Eye (tissue), 1 donor: ENCODE measurements around the gene VDAC2.

Experiments used
- DNase-seq: peaks from one replicate; pipeline ENCODE4 v3.0.0-alpha.2; 2015

VDAC2 gene

DNA sequence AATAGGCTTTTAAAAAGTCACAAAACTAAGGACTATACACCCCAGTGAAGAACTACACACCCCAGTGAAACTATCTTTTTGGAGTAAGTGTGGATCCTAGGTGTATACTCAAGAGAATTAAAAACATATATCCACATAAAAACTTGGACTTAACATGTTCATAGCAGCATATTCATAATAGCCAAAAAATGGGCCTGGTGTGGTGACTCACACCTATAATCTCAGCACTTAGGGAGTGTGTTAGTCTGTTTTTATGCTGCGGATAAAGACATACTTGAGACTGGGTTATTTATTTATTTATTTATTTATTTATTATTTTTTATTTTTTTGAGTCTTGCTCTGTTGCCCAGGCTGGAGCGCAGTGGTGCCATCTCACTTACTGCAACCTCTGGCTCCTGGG lies 44.1 kb downstream of the VDAC2 start:
- no peak for DNase-seq

GRCh38 chr10:75260990-75261389 lies 50.4 kb downstream of the VDAC2 start:
- DNase-seq = no peak

DNA sequence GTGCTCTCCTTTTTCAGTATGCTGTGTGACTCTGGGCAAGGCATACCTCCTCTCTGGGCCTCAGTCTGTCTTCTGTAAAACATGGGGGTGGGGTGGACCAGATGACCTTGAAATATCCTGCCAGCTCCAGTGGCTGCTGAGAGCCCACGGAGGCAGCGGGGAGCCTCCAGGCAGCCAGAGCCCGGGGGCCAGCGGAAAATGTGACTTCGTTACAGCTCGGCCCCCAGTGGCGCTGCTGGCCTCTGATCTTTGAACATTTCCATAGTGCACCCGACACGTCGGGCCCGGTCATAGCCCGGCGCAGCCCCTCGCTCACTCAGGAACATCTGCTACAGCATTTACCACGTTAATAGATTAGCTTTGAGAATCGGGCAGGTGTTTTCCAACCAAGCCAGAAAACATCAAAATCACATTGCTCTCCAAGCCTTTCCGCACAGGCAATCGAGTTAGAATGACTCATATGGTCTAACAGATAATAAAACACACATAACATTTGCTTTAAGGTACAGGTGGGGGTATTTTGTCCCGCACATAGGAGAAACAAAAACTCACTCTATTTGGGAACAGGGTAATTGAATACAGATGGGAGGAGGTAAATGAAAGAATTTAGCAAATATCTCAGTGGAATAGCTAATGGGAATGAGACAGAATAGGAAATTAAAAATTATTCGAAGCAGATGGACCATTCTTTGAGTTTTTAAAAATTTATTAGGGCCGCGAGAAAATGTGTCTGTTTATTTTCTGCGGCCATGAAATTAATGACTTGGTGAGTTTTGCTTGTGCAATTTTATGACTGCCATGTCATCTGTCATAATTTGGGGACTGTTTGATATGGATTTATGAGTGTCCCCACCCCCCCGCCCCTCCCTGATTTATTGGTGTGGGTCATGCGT lies 51.5 kb downstream of the VDAC2 start:
- peak; percentile 68 for DNase-seq

- no peak for DNase-seq
Measured at GRCh38 chr10:75263806-75264205, 53.2 kb downstream of the VDAC2 start.

GRCh38 chr10:75265856-75266255 lies 55.3 kb downstream of the VDAC2 start:
- DNase-seq = no peak

- DNase-seq = no peak
Measured at GRCh38 chr10:75266945-75267344, 56.3 kb downstream of the VDAC2 start.

DNA sequence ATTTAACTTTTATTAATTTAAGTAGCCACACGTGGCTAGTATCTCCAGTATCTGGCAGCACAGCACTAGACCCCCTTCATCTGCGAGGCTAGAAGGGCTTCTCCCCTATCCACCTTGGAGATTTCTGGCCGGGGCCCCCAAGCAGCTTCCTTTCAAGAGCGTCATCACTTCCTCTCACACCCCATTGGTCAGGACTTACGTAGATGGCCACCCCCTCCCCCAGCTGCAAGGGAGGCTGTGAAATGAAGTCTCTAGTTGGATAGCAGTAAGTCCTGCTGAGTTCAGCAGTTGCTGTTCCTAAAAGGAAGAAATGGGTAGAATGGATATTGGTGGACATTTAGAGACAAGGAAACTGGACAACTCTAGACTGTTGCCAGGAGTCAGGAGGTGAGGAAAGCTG lies 59.0 kb downstream of the VDAC2 start:
- DNase-seq = no peak

DNA sequence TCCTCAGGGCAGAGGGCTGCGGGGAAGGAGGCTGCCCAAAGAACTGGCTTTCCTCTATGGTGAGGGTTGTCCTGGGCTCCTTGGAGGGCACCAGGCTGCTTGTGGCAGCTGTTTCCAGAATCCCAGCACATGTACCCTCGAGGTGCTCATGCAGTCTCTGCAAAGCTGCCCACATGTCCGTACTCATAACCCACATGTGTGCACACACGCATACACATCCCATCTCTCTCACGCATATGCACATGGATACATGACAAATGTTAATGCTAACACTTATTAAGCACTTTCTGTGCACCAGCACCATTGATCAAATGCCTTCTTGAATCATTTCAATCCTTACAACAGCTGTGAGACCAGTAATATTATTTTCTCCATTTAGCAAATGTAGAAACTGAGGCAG lies 61.5 kb downstream of the VDAC2 start:
- DNase-seq = no peak

DNA sequence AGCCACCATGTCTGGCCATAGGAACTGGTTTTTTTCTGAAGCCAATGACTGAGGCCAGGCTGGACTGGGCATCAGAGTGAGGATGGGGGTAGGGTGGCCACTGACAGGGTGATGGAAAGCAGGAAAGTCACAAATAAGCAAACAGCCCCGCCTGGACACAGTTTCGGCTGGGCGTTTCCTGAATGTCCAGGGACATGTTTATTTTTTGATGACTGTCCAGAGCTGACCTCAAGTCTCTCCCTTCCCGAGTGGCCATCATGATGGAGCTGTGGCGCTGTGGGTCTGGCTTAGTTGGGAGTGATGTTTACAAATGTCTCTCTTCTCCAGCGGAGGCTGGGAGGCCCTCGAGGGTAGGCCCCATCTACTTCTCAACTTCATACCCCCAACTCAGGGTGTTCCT lies 62.3 kb downstream of the VDAC2 start:
- no peak for DNase-seq

DNA sequence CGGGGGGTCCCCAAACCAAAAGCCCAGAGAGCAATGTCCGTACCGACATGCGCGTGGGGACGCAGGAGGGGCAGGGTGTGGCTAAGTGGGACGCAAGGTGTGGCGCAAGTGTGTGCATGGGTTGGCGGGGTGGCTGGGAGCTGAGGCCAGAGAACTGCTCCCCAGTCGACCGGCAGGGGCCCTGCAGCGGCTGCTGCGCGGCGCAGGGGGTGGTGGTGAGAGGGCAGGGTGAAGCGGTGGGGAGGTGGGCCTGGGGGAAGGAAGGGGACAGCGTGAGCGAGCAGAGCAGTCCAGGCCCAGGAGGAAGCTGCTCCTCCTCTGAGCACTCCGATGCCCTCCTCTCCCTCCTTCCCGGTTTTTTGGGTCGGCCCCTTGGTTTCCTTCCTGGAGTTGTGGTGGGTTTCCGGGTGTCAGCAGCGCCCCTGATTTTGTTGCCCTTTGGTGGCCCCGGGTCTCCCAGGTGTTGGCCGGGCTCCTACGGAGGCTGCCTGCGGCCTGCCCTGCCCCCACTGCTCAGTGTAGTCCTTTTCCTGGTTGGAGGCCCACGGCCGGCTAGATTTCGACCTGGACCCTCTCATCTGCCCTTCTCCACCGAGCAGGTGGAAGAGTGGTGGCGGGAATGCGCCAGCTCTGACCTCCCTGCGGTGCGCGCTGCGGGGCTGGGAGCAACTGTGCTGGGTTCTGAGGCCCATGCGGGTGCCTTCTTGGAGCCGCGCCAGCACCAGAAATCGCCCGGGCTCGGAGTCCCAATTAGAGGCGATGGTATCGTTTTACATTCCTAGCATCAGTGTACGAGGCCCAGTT lies 65.7 kb downstream of the VDAC2 start:
- peak; percentile 19 for DNase-seq

- no peak for DNase-seq
Measured at GRCh38 chr10:75280236-75280635, 69.6 kb downstream of the VDAC2 start.
